Left cardiac atrium (tissue), 4 donors: ENCODE results near the gene DGKG. TPM values are rescaled to one million over a fixed set of nuclear protein-coding genes. Genes with fewer than 3 reads are reported as not detected.

Experiments used
- ATAC-seq, 2 donors: fragments of 200-7000 bp; cut with Tn5 transposase; one replicate each; pipeline ENCODE4 v1.9.1; 2020; ENCODE audit warnings: mild to moderate bottlenecking in 2 of 2, moderate library complexity in 2 of 2
- DNase-seq: peaks from one replicate; pipeline ENCODE4 v3.0.0-alpha.2; 2020
- intact Hi-C, 2 donors: fragments of 100-400 bp; cut with DNase I; formaldehyde crosslinking; loops; one replicate each; pipeline versions ENCODE4 v1.14.1 to v1.15.1; 2022 to 2023
- total RNA-seq, 2 donors: library from RNA; stranded (reverse); fragmentation: NEBNext Ultra II Directional; extraction: Animal tissue kit (Norgen Biotek cat#: 25700); gene quantifications; one replicate each; pipeline ENCODE4 v1.2.1, GENCODE V29; 2021
- donor health status: DM: no; HTN: yes; CAD: no.
- donor health status: DM: no; HTN: yes; CAD: no; lungs with severe emphysema.
- donor health status: DM: yes; HTN: yes; CAD: no.
- donor health status: Dilated cardiomyopathy.

The DGKG gene
- total RNA-seq, 2 donors from 2014 or later: 13.3 to 23.4 TPM

- ATAC-seq: no peak
- intact Hi-C loops: loop anchor here in 1 of 2 donors (10.0 kb wide), 1 partner anchor 135 kb away; no protein-coding TSS in a partner anchor
- DNase-seq: peak; percentile 36
Observed at GRCh38 chr3:186109897-186110803, 251.9 kb downstream of the DGKG start.

- DNase-seq (peak; percentile 99), ATAC-seq (peak; percentile 97 to 98)
- intact Hi-C loops: loop anchor here in 1 of 2 donors (10.0 kb wide), 1 partner anchor 136 kb away; no protein-coding TSS in a partner anchor
Observed at GRCh38 chr3:186108941-186109865, 252.8 kb downstream of the DGKG start, which contains the start of gene ETV5. Gene ETV5 (minus strand): TSS chr3:186109089. CDS start chr3:186105868, 3,221 bp downstream.

GRCh38 chr3:186108106-186108940, 253.7 kb downstream of the DGKG start:
- ATAC-seq: peak; percentile 4 to 6
- intact Hi-C loops: loop anchor here in 1 of 2 donors (10.0 kb wide), 1 partner anchor 136 kb away; no protein-coding TSS in a partner anchor
- peak; percentile 49 for DNase-seq

GRCh38 chr3:186107215-186108105, 254.6 kb downstream of the DGKG start:
- peak; percentile 64 for DNase-seq
- intact Hi-C loops: loop anchor here in 1 of 2 donors (10.0 kb wide), 1 partner anchor 137 kb away; no protein-coding TSS in a partner anchor

GRCh38 chr3:186105543-186105942, 256.5 kb downstream of the DGKG start:
- no peak for DNase-seq
- no peak for ATAC-seq
- intact Hi-C loops: loop anchor here in 1 of 2 donors (10.0 kb wide), 1 partner anchor 139 kb away; no protein-coding TSS in a partner anchor

More at GRCh38 chr3:186107215-186108105, 254.6 kb downstream of the DGKG start:
- peak in 1 of 2 donors; percentile 23 for ATAC-seq

- ATAC-seq (no peak), DNase-seq (no peak)
- intact Hi-C loops: loop anchor here in 1 of 2 donors (10.0 kb wide), 1 partner anchor 142 kb away; no protein-coding TSS in a partner anchor
Observed at GRCh38 chr3:186102687-186103086, 259.3 kb downstream of the DGKG start.

- intact Hi-C loops: loop anchor here in 1 of 2 donors (10.0 kb wide), 1 partner anchor 144 kb away; no protein-coding TSS in a partner anchor
- no peak for DNase-seq
Observed at GRCh38 chr3:186100398-186100797, 261.6 kb downstream of the DGKG start.

GRCh38 chr3:186099178-186099577, 262.9 kb downstream of the DGKG start:
- intact Hi-C loops: no loop called here
- ATAC-seq: peak; percentile 41 to 42
- peak; percentile 66 for DNase-seq

More at GRCh38 chr3:186100398-186100797, 261.6 kb downstream of the DGKG start:
- no peak for ATAC-seq

GRCh38 chr3:186098740-186099139, 263.3 kb downstream of the DGKG start:
- DNase-seq (no peak), ATAC-seq (no peak)
- intact Hi-C loops: no loop called here

GRCh38 chr3:186097663-186098451, 264.2 kb downstream of the DGKG start:
- ATAC-seq: peak; percentile 90
- intact Hi-C loops: no loop called here
- peak; percentile 76 for DNase-seq

- intact Hi-C loops: no loop called here
- ATAC-seq (no peak), DNase-seq (no peak)
Observed at GRCh38 chr3:186097317-186097662, 264.7 kb downstream of the DGKG start.

Other genes with a start within 250 kb of the DGKG start
- 1 to 10 TPM in 1 of 2 donors, under 1 TPM in 1; 0.94 to 2.0 TPM for gene CRYGS, start 182.1 kb upstream of the DGKG start, total RNA-seq
- gene TBCCD1, start 205.1 kb upstream of the DGKG start, total RNA-seq: 1 to 10 TPM; 6.8 to 7.8 TPM
- 10 to 100 TPM; 43.6 to 52.8 TPM for gene DNAJB11, start 208.5 kb upstream of the DGKG start, total RNA-seq